IPS-20b (cell line): Measurements from ENCODE around the gene ARID3A.

Experiments
- H3K27ac ChIP-seq: one replicate; pipeline ENCODE4 v1.5.1; 2013; ENCODE audit warnings: low read length
- H3K27me3 ChIP-seq: 2 replicates; pipeline ENCODE4 v1.6.1; 2013; ENCODE audit warnings: mild to moderate bottlenecking, low read length, inconsistent platforms; ENCODE audit not compliant: insufficient read depth
- H3K36me3 ChIP-seq: 2 replicates; pipeline ENCODE4 v1.6.1; 2013; ENCODE audit warnings: low read depth, mild to moderate bottlenecking, inconsistent platforms, low read length, moderate library complexity; ENCODE audit not compliant: insufficient read depth
- H3K4me1 ChIP-seq: 2 replicates; pipeline ENCODE4 v1.6.1; 2013; ENCODE audit warnings: mild to moderate bottlenecking, control low read depth, inconsistent platforms, low read length, moderate library complexity; ENCODE audit not compliant: insufficient read depth
- H3K4me3 ChIP-seq: 2 replicates; pipeline ENCODE4 v1.5.1; 2013; ENCODE audit warnings: mild to moderate bottlenecking, low read length, inconsistent platforms
- H3K9ac ChIP-seq: 2 replicates; pipeline ENCODE4 v1.6.1; 2013; ENCODE audit warnings: low read depth, mild to moderate bottlenecking, inconsistent platforms, low read length, moderate library complexity
- H3K9me3 ChIP-seq: 2 replicates; pipeline ENCODE4 v1.6.1; 2013; ENCODE audit warnings: mild to moderate bottlenecking, low read depth, low read length, inconsistent platforms; ENCODE audit not compliant: insufficient read depth

ARID3A gene

GRCh38 chr19:1009041-1009980 is 83.5 kb downstream of the ARID3A start:
- no peak overlapping the region for H3K27ac ChIP-seq
- H3K9me3 ChIP-seq: no peaks in the 10 kb centered on the region
- H3K27me3 ChIP-seq: no peaks in the 10 kb centered on the region
- H3K36me3 ChIP-seq: peaks cover 36% of the 10 kb centered on the region
- H3K4me3 ChIP-seq: no peak overlapping the region
- no peak overlapping the region for H3K9ac ChIP-seq
- no peaks in the 10 kb centered on the region for H3K4me1 ChIP-seq

GRCh38 chr19:1009981-1010538 is 84.2 kb downstream of the ARID3A start:
- H3K36me3 ChIP-seq: peaks cover 36% of the 10 kb centered on the region
- no peak overlapping the region for H3K27ac ChIP-seq

GRCh38 chr19:1010586-1011510 is 85.0 kb downstream of the ARID3A start:
- Histone ChIP-seq H3K9ac (no peak overlapping the region), H3K4me1 (no peaks in the 10 kb centered on the region), H3K36me3 (peaks cover 36% of the 10 kb centered on the region), H3K9me3 (no peaks in the 10 kb centered on the region), H3K27ac (no peak overlapping the region), H3K27me3 (no peaks in the 10 kb centered on the region), H3K4me3 (no peak overlapping the region)

More at GRCh38 chr19:1009981-1010538, 84.2 kb downstream of the ARID3A start:
- no peaks in the 10 kb centered on the region for H3K27me3 ChIP-seq
- no peak overlapping the region for H3K4me3 ChIP-seq
- no peaks in the 10 kb centered on the region for H3K4me1 ChIP-seq
- H3K9ac ChIP-seq: no peak overlapping the region
- H3K9me3 ChIP-seq: no peaks in the 10 kb centered on the region

GRCh38 chr19:1011831-1012333 is 86.0 kb downstream of the ARID3A start:
- H3K4me1 ChIP-seq: peaks cover 6% of the 10 kb centered on the region; the same call in 1 of the 2 replicates
- no peaks in the 10 kb centered on the region for H3K9me3 ChIP-seq
- H3K27ac ChIP-seq: no peak overlapping the region
- H3K4me3 ChIP-seq: no peak overlapping the region
- no peak overlapping the region for H3K9ac ChIP-seq
- no peaks in the 10 kb centered on the region for H3K27me3 ChIP-seq
- H3K36me3 ChIP-seq: peaks cover 36% of the 10 kb centered on the region

DNA sequence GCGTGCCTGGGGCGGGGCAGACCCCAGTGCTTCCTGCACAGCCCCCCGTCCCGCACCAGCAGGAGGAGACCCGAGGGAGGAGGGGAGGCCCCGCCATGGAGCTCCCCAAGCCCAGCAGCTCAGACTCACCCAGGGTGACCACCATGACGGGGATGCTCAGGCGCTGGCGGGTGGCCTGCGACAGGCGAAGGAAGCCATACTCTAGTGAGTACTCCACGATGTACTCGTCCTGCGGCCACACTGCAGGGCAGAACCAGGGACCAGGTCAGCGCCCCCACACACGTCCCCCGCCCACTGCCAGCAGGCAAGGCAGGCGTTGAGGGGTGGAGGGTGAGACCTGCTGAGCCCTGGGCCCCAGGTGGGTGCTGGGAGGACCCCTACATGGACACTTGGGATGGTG is 86.5 kb downstream of the ARID3A start:
- Histone ChIP-seq H3K27me3 (no peaks in the 10 kb centered on the region), H3K4me3 (no peak overlapping the region), H3K9me3 (no peaks in the 10 kb centered on the region), H3K4me1 (peaks cover 6% of the 10 kb centered on the region; the same call in 1 of the 2 replicates), H3K36me3 (peaks cover 36% of the 10 kb centered on the region), H3K27ac (no peak overlapping the region), H3K9ac (no peak overlapping the region)

DNA sequence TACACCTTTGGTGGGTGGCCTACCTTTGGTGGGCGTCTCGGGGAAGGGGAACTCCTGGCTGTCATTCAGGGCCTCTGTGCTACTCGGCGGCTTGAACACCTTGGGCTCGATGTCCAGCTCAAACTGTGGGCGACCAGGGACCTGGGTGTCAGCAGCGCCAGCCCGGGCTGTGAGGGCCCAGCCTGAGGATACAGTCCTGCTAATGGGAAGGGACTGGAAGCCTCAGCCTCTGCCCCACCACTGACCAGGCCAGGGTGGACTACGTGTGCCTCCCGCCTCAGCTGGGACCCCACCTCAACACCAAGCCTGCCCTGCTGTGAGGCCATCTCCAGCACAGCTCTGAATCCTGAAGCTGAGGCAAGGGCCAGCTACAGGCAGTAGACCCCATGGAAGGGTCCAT is 87.4 kb downstream of the ARID3A start:
- H3K9ac ChIP-seq: no peak overlapping the region
- no peaks in the 10 kb centered on the region for H3K9me3 ChIP-seq
- H3K36me3 ChIP-seq: peaks cover 40% of the 10 kb centered on the region
- no peak overlapping the region for H3K4me3 ChIP-seq
- peaks cover 6% of the 10 kb centered on the region; the same call in 1 of the 2 replicates for H3K4me1 ChIP-seq
- no peak overlapping the region for H3K27ac ChIP-seq
- no peaks in the 10 kb centered on the region for H3K27me3 ChIP-seq

DNA sequence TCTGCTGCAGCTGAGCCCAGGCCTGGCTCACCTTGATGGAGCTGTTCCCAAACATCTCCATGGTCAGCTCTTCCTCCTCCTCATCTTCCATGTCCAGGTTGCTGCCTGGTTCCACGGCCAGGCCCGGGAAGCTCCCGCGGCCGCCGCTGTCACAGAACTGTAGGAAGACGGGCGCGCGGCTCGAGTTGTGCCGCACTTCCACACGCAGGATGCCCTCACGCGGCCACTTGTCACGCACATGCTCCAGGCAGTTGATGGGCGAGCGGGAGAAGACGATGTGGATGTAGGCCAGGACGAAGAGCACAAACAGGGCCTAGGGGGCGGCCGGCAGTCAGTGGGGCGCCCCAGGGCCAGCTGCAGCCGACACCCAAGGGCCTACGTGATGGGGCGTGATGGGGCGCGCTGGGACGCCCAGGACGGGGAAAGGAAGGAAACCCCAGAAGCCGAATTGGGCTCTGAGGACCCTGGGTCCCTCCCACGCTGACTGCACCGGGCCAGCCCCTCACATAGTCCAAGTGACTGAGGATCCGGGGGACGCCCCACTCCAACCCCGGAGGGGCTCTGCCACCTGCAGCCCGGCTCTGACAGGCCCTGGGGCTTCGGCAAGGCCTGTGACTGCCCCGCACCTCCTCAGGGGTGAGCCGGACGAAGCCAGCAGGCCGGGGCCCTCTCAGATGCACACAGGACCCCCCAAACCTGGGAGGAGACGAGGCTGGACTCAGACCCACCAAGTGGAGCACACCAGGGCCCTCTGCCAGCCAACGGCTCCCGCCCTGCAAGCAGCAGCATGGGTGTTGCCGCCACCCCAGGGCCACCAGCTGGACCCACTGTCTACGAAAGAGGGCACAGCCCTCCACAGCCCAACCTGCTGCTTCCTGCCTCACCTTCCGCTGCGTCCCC is 88.6 kb downstream of the ARID3A start:
- H3K27ac ChIP-seq: no peak overlapping the region
- no peak overlapping the region for H3K4me3 ChIP-seq
- H3K9me3 ChIP-seq: no peaks in the 10 kb centered on the region
- no peak overlapping the region for H3K9ac ChIP-seq
- no peaks in the 10 kb centered on the region for H3K27me3 ChIP-seq
- H3K36me3 ChIP-seq: peaks cover 42% of the 10 kb centered on the region
- peaks cover 9% of the 10 kb centered on the region for H3K4me1 ChIP-seq

- Histone ChIP-seq H3K27me3 (no peaks in the 10 kb centered on the region), H3K4me3 (no peak overlapping the region), H3K4me1 (peaks cover 9% of the 10 kb centered on the region), H3K27ac (no peak overlapping the region), H3K9ac (no peak overlapping the region; the same call in 1 of the 2 replicates), H3K9me3 (no peaks in the 10 kb centered on the region), H3K36me3 (peaks cover 34% of the 10 kb centered on the region)
These were observed 89.4 kb downstream of the ARID3A start for GRCh38 chr19:1015061-1015781.

DNA sequence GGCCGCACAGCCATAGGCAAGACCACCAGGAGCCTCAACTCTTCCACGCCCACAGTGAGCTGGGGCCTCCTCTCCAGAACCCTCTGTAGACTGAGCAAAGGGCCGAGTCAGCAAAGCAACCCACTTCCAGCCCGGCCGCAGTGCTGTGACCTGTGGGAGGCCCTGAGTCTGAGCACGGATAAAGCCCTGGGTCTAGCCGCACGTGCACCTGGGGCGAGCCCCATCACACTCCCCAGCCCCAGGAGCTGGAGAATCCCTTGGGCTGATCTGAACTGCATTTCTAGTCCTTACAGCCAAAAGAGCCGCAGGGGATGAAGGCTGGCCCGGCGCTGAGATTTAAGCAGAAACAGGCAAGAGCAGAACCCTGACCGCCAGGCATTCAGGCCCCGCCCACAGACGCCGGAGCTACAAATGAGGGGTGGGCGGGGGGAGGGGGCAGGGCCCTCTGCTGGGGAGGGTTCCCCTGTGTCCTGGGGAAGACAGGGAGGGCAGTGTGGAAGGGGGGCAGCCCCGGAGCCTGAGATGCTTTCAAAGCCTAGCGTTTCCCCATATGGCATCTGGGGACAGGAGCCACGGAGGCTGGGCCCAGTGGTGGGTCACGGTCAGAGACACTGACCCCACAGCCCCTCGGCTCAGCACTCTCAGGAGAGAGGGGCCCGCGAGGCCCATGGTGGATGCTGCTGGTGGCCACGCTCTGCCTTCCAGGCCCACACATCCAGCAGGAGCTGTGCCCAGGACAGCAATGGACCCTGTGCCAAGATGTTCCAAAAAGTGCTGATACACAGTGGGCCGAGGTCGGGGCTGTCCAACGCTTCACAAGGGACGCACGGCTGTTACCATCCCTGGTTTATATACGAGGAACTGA is 90.2 kb downstream of the ARID3A start:
- no peaks in the 10 kb centered on the region for H3K9me3 ChIP-seq
- H3K4me1 ChIP-seq: peaks cover 9% of the 10 kb centered on the region
- peaks cover 32% of the 10 kb centered on the region for H3K36me3 ChIP-seq
- peak overlapping the region; percentile 41; the same call in 1 of the 2 replicates for H3K9ac ChIP-seq
- H3K27ac ChIP-seq: no peak overlapping the region
- H3K4me3 ChIP-seq: peak overlapping the region; percentile 35; the same call in 1 of the 2 replicates
- H3K27me3 ChIP-seq: no peaks in the 10 kb centered on the region
